ENCODE data around the gene RASSF5.

DNA sequence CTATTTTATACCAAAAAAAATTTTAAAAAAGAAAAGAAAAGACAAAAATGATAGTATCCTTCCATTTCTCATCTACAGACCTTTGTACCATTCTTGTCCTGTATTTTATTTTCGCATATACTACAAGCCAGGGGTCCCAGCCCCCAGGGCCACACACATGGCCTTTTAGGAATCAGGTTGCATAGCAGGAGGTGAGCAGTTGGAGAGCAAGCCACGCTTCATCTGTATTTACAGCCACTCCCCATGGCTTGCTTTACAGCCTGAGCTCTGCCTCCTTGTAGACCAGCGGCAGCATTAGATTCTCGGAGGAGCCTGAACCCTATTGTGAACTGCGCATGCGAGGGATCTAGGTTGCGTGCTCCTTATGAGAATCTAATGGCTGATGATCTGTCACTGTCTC is 39.8 kb downstream of the RASSF5 start:
- no peak for TF ChIP-seq PHB2 (IDR thresholded peaks at IDR 0.05; ENCODE audit: low read depth)
- TF ChIP-seq, protein P1, sequence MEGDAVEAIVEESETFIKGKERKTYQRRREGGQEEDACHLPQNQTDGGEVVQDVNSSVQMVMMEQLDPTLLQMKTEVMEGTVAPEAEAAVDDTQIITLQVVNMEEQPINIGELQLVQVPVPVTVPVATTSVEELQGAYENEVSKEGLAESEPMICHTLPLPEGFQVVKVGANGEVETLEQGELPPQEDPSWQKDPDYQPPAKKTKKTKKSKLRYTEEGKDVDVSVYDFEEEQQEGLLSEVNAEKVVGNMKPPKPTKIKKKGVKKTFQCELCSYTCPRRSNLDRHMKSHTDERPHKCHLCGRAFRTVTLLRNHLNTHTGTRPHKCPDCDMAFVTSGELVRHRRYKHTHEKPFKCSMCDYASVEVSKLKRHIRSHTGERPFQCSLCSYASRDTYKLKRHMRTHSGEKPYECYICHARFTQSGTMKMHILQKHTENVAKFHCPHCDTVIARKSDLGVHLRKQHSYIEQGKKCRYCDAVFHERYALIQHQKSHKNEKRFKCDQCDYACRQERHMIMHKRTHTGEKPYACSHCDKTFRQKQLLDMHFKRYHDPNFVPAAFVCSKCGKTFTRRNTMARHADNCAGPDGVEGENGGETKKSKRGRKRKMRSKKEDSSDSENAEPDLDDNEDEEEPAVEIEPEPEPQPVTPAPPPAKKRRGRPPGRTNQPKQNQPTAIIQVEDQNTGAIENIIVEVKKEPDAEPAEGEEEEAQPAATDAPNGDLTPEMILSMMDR (IDR thresholded peaks at IDR 0.05 in 2 of 3, conservative IDR thresholded peaks at IDR 0.05 in 1 of 3; ENCODE audit: insufficient read depth in 2 of 3, low read depth in 1 of 3, low read length in 3 of 3), result no peak
- TF ChIP-seq, protein P2, sequence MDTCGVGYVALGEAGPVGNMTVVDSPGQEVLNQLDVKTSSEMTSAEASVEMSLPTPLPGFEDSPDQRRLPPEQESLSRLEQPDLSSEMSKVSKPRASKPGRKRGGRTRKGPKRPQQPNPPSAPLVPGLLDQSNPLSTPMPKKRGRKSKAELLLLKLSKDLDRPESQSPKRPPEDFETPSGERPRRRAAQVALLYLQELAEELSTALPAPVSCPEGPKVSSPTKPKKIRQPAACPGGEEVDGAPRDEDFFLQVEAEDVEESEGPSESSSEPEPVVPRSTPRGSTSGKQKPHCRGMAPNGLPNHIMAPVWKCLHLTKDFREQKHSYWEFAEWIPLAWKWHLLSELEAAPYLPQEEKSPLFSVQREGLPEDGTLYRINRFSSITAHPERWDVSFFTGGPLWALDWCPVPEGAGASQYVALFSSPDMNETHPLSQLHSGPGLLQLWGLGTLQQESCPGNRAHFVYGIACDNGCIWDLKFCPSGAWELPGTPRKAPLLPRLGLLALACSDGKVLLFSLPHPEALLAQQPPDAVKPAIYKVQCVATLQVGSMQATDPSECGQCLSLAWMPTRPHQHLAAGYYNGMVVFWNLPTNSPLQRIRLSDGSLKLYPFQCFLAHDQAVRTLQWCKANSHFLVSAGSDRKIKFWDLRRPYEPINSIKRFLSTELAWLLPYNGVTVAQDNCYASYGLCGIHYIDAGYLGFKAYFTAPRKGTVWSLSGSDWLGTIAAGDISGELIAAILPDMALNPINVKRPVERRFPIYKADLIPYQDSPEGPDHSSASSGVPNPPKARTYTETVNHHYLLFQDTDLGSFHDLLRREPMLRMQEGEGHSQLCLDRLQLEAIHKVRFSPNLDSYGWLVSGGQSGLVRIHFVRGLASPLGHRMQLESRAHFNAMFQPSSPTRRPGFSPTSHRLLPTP (IDR thresholded peaks at IDR 0.05; ENCODE audit: borderline replicate concordance, extremely low read depth, insufficient read length), result no peak

Measured in K562 (cell line).